GM12878 (cell line): ENCODE results near the gene DEGS2. TPM values are rescaled to one million over a fixed set of nuclear protein-coding genes. Genes with fewer than 3 reads are reported as not detected.

Experiments
- ATAC-seq: fragments of 200-7000 bp; cut with Tn5 transposase; 3 replicates; pipeline ENCODE4 v1.9.1; 2020; ENCODE audit warnings: mild to moderate bottlenecking, moderate library complexity
- BruUV-seq: library from RNA; stranded (reverse); fragments of 400-500 nt; replicated peaks from 2 replicates; lab custom pipeline; 2021; lab: Mats Ljungman, UMichigan
- CTCF ChIA-PET: fragments of 300-600 bp; sonication (Branson Sonifier 250); formaldehyde crosslinking; extraction: SDS; loops from one replicate; lab custom pipeline; 2021; ENCODE audit warnings: inconsistent platforms; lab: Yijun Ruan, JAX
- POLR2A ChIA-PET: fragments of 350-600 bp; formaldehyde crosslinking; extraction: SDS; loops from one replicate; lab custom pipeline; 2021; ENCODE audit warnings: inconsistent platforms; lab: Charles Lee
- RAD21 ChIA-PET: fragments of 300-600 bp; sonication (Branson Sonifier 250); formaldehyde crosslinking; loops from one replicate; lab custom pipeline; 2023; ENCODE audit warnings: antibody characterized with exemption; ENCODE audit not compliant: unreplicated experiment; lab: Charles Lee
- SMC1A ChIA-PET: fragments of 300-600 bp; sonication (Branson Sonifier 250); formaldehyde crosslinking; loops from one replicate; lab custom pipeline; 2023; ENCODE audit not compliant: unreplicated experiment, uncharacterized antibody; lab: Charles Lee
- DNase-seq: peaks from one replicate; pipeline ENCODE4 v3.0.0-alpha.2; 2011; ENCODE audit warnings: low read depth, low spot score
- FAIRE-seq: peaks from 3 replicates; lab custom pipeline; 2011; peaks lifted over from hg19 to GRCh38; lab: Jason Lieb, UNC
- H2AFZ ChIP-seq: 2 replicates; pipeline ENCODE4 v1.6.0; 2011; ENCODE audit warnings: low read depth, low read length, control low read depth; ENCODE audit not compliant: control insufficient read depth
- H3K27ac ChIP-seq: 2 replicates; pipeline ENCODE4 v1.5.1; 2011; ENCODE audit warnings: control low read depth; ENCODE audit not compliant: control insufficient read depth, insufficient read depth
- H3K27me3 ChIP-seq, 2 experiments: replicated peaks in 1 of 2; 2 replicates each; pipeline versions ENCODE4 v1.6.0 to v1.6.1; 2011; ENCODE audit warnings: low read length in 1 of 2; ENCODE audit not compliant: control insufficient read depth in 2 of 2, insufficient read depth in 2 of 2
- H3K36me3 ChIP-seq, 2 experiments: 2 replicates each; pipeline ENCODE4 v1.5.1; 2011; ENCODE audit warnings: low read length in 1 of 2; ENCODE audit not compliant: control insufficient read depth in 2 of 2, insufficient read depth in 2 of 2
- H3K4me1 ChIP-seq: 2 replicates; pipeline ENCODE4 v1.6.1; 2011; ENCODE audit warnings: mild to moderate bottlenecking, low read length, moderate library complexity, mixed read lengths; ENCODE audit not compliant: control insufficient read depth, insufficient read depth
- H3K4me2 ChIP-seq: 2 replicates; pipeline ENCODE4 v1.6.0; 2011; ENCODE audit warnings: control low read depth; ENCODE audit not compliant: control insufficient read depth, insufficient read depth
- H3K4me3 ChIP-seq: fragments of 200-600 bp; sonication (generic); 2 replicates; pipeline ENCODE4 v1.5.1; 2016
- H3K79me2 ChIP-seq: 2 replicates; pipeline ENCODE4 v1.6.0; 2011; ENCODE audit warnings: low read length; ENCODE audit not compliant: control insufficient read depth, insufficient read depth
- H3K9ac ChIP-seq: 2 replicates; pipeline ENCODE4 v1.8.0; 2011; ENCODE audit warnings: low read length, control low read depth, mixed read lengths; ENCODE audit not compliant: control insufficient read depth, insufficient read depth
- H3K9me3 ChIP-seq: replicated peaks from 3 replicates; pipeline ENCODE4 v1.5.1; 2011; ENCODE audit warnings: mild to moderate bottlenecking, low read length; ENCODE audit not compliant: control insufficient read depth, insufficient read depth
- H4K20me1 ChIP-seq: 2 replicates; pipeline ENCODE4 v1.6.0; 2011; ENCODE audit not compliant: control insufficient read depth, insufficient read depth
- BACH1 ChIP-seq: fragments of 450-650 bp; IDR thresholded peaks from 2 replicates; pipeline ENCODE4 v1.6.1; 2017; ENCODE audit warnings: mild to moderate bottlenecking, borderline replicate concordance
- BMI1 ChIP-seq: fragments of 450-650 bp; IDR thresholded peaks from 2 replicates; pipeline ENCODE4 v1.6.1; 2016; ENCODE audit warnings: mild to moderate bottlenecking, moderate library complexity, borderline replicate concordance
- EGR1 ChIP-seq, 2 experiments: IDR thresholded peaks; 1 replicate in 1 of 2; 2 replicates in 1 of 2; pipeline ENCODE4 v1.6.1; 2011 to 2012; ENCODE audit warnings: low read depth in 2 of 2, low read length in 2 of 2, borderline replicate concordance in 1 of 2, mild to moderate bottlenecking in 1 of 2, moderate library complexity in 1 of 2
- FOXM1 ChIP-seq: IDR thresholded peaks from 2 replicates; pipeline ENCODE4 v1.6.1; 2012; ENCODE audit warnings: low read depth, mild to moderate bottlenecking, inconsistent platforms, low read length, moderate library complexity
- HDAC2 ChIP-seq: fragments of 200-600 bp; sonication (generic); IDR thresholded peaks from 2 replicates; pipeline ENCODE4 v1.6.1; 2017
- NFYA ChIP-seq: IDR thresholded peaks from 2 replicates; pipeline ENCODE4 v1.6.1; 2011; ENCODE audit warnings: low read depth, mild to moderate bottlenecking, low read length, improper control_type of control experiment, borderline replicate concordance
- NR2F1 ChIP-seq: fragments of 450-650 bp; conservative IDR thresholded peaks from 2 replicates; pipeline ENCODE4 v1.6.1; 2017; ENCODE audit warnings: mild to moderate bottlenecking
- POLR2A ChIP-seq: IDR thresholded peaks from 2 replicates; pipeline ENCODE4 v1.6.1; 2011; ENCODE audit warnings: low read depth, mild to moderate bottlenecking, low read length
- RB1 ChIP-seq: fragments of 450-650 bp; formaldehyde crosslinking; IDR thresholded peaks from 2 replicates; pipeline ENCODE4 v1.6.1; 2017; ENCODE audit warnings: mild to moderate bottlenecking, borderline replicate concordance
- SIN3A ChIP-seq: IDR thresholded peaks from 2 replicates; pipeline ENCODE4 v1.6.1; 2012; ENCODE audit warnings: low read depth, low read length, improper control_type of control experiment
- TCF12 ChIP-seq: IDR thresholded peaks from 2 replicates; pipeline ENCODE4 v1.6.1; 2011; ENCODE audit warnings: low read depth, mild to moderate bottlenecking, low read length
- WGBS: methylation state at CpG from one replicate; pipeline ENCODE4 v1.1.6; 2016; ENCODE audit warnings: low lambda C conversion rate; ENCODE audit not compliant: insufficient replicate concordance, insufficient coverage; ENCODE audit errors: missing lambda C conversion rate; 5-methylcytosine and 5-hydroxymethylcytosine counted together
- in situ Hi-C: fragments of 300-500 bp; cut with MboI; formaldehyde crosslinking; loops from 9 replicates; pipeline ENCODE4 v1.14.3; 2018; ENCODE audit warnings: mixed read lengths
- intact Hi-C: fragments of 100-400 bp; cut with micrococcal nuclease; formaldehyde crosslinking; loops from one replicate; pipeline ENCODE4 v1.14.2; 2022; ENCODE audit not compliant: unreplicated experiment
- polyA plus RNA-seq, 11 experiments: library from polyadenylated mRNA; depleted of rRNA in 4 of 11; unstranded in 6 of 11; stranded (reverse) in 5 of 11; fragments of >200 nt; fragmentation: Nextera tagmentation in 4 of 11; fragmentation: Illumina TruSeq in 1 of 11; extraction: Ambion mirVana in 4 of 11; extraction: Trizol in 1 of 11; gene quantifications; 1 replicate in 1 of 11; 2 replicates in 10 of 11; pipeline versions ENCODE4 v1.2.1 to v1.2.3, GENCODE V29; 2011 to 2016; ENCODE audit warnings: inconsistent platforms in 2 of 11, missing spikeins in 2 of 11, low read depth in 1 of 11
- total RNA-seq, 4 experiments: library from RNA; depleted of rRNA in 3 of 4; stranded (reverse); fragments of >200 nt in 3 of 4; fragmentation: Illumina TruSeq in 1 of 4; extraction: Trizol in 1 of 4; gene quantifications; 2 replicates each; pipeline versions ENCODE4 v1.2.1 to v1.2.3, GENCODE V29; 2013 to 2021
- TF ChIP-seq, protein P1 (sequence below): IDR thresholded peaks from 2 replicates; pipeline ENCODE4 v1.6.1; 2011; ENCODE audit warnings: low read depth, low read length, improper control_type of control experiment, borderline replicate concordance

DEGS2 gene
- total and polyA plus RNA-seq, 10 of the 15 experiments (the other 5 are each of a cell fraction or from before 2014, with no cell fraction given) = 0.01 to 2.5 (median 0.45) TPM; not detected in 1

DNA sequence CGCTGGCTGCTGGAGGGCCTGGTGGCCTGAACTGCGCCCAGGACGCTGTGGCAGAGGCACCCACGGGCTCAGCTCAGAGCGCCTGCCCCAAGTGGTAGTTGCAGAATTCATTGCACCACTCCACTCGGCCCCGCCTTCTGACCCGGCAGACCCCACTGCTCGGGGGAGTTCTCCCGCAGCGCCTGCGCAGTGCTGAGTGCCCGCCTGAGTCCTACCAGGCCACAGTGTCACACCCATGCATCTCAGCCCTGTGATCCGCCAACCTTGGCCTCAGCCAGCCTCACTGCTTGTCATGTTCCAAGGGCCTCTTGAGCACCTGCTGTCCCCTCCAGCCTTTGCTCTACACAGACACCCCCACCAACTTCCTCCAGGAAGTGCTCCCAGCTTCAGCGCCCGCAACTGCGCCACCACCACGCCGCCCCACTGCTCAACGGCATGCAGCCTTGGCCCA lies 12.2 kb downstream of the DEGS2 start:
- DNase-seq (no peak), FAIRE-seq (no peak)
- Histone ChIP-seq H3K27ac (no peak overlapping the region), H3K9ac (no peak overlapping the region), H3K79me2 (no peaks in the 10 kb centered on the region), H2AFZ (no peak overlapping the region), H3K9me3 (no peaks in the 10 kb centered on the region), H3K4me2 (no peak overlapping the region), H3K27me3 (no peaks in the 10 kb centered on the region)
- intact Hi-C loops = loop anchor here (1.0 kb wide), 1 partner anchor 46 kb away; no protein-coding TSS in a partner anchor
- RAD21 ChIA-PET = no interaction called here
- BruUV-seq = no TSS peak
- 35% methylated on average over 19 of the region's 20 CpGs for WGBS
- in situ Hi-C loops = no loop called here
- TF ChIP-seq, protein P1, sequence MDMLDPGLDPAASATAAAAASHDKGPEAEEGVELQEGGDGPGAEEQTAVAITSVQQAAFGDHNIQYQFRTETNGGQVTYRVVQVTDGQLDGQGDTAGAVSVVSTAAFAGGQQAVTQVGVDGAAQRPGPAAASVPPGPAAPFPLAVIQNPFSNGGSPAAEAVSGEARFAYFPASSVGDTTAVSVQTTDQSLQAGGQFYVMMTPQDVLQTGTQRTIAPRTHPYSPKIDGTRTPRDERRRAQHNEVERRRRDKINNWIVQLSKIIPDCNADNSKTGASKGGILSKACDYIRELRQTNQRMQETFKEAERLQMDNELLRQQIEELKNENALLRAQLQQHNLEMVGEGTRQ = no peak
- TF ChIP-seq SIN3A (no peak), BMI1 (no peak), NFYA (no peak), RB1 (no peak), TCF12 (no peak), HDAC2 (no peak), NR2F1 (0 out of 2 replicates have a peak, but pooled peaks have one; percentile 11), FOXM1 (no peak), BACH1 (no peak), POLR2A (peak; percentile 52; the same call in 1 of the 2 replicates), EGR1 (IDR thresholded peaks at IDR 0.05; ENCODE audit: borderline replicate concordance in 1 of 2, low read depth in 2 of 2, low read length in 2 of 2) (no peak)
- TF ChIP-seq, all 136 proteins: peak for 2
- ChIA-PET SMC1A (no interaction called here), POLR2A (interaction anchor here (0.5 kb wide), 1 partner anchor 88 kb away, joined by 4 read pairs; no protein-coding TSS in a partner anchor), CTCF (no interaction called here)
- Histone ChIP-seq H4K20me1 (no peaks in the 10 kb centered on the region), H3K4me1 (no peaks in the 10 kb centered on the region), H3K36me3 (peaks cover 0 to 2% of the 10 kb centered on the region in 2 experiments; a peak in 2 of 4 replicates), H3K4me3 (no peak overlapping the region)
- peak; percentile 37 for ATAC-seq
